HG03565 (cell line): ENCODE measurements around the gene RPS10.
"Not testable (repeated sequence)": the region's sequence is repeated elsewhere in the genome, so short reads cannot be mapped to it uniquely, and the experiment has no call there.

Experiments
- ATAC-seq: cut with Tn5 transposase; IDR thresholded peaks from one replicate; pipeline ENCODE4 v1.9.1; 2021; ENCODE audit warnings: mild to moderate bottlenecking, moderate library complexity; ENCODE audit not compliant: unreplicated experiment

RPS10 gene

DNA sequence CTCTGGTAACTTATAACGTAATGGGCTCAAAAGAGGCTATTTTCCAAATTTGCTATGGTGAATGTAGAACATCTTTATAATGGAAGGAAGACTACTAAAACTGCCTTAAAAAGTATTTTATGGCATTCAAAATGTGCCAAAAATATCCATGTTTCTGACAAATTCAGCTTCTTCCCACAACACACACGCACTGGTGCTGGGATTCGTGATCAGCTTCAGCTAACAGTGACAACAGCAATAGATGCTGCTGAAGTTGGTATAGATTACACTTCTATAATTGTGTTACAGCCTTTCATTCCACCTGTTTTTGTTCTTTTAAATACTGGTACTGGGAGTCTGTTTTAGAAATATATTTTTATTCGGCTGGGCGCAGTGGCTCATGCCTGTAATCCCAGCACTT, 52.4 kb downstream of the RPS10 start:
- no peak for ATAC-seq

DNA sequence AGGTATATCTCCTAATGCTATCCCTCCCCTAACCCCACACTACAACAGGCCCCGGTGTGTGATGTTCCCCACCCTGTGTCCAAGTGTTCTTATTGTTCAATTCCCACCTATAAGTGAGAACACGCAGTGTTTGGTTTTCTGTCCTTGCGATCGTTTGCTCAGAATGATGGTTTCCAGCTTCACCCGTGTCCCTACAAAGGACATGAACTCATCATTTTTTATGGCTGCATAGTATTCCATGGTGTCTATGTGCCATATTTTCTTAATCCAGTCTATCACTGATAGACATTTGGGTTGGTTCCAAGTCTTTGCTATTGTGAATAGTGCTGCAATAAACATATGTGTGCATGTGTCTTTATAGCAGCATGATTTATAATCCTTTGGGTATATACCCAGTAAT, 54.0 kb downstream of the RPS10 start:
- not testable (repeated sequence) for ATAC-seq

DNA sequence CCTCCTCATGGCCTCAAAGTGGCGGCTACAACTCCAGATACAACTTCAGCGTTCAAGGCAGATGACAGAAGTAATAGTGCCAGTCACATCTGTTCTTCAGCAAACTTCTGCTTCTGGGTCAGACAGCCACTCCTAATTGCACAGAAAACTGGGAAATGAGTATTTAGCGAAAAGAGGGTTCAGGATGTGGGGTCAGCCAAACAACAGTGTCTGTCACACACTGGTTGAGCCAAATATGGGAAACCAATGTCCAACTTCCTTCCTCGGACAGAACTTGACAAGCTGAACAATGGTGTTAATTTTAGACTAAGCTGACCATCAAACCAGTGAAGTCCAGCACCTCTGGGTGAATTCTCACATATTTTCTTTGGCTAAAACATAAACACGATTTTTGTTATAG, 55.5 kb downstream of the RPS10 start:
- no peak for ATAC-seq

DNA sequence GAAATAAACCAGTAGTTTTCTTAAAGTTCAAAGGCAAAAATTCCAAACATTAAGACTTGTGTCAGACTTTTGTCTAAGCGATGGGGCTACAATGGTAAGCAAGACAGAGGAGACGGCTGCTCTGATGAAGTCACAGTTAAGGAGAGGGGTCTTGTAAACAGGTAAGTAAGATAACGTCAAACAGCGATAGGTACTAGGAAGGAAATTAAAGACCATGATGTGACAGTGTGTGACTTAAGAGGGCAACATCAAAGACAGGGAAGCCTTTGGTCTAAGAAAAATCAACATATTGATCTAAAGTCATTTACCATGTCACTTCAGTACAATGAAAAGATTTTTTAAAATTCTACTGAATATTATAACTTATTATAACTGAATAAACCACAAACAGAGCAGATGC, 56.5 kb downstream of the RPS10 start:
- ATAC-seq, result no peak
